Right ventricle myocardium inferior (tissue), 1 donor: Measurements from ENCODE around the gene C16orf86. TPM values are rescaled to one million over a fixed set of nuclear protein-coding genes. Genes with fewer than 3 reads are reported as not detected.

Experiments used
- ATAC-seq: fragments of 200-7000 bp; cut with Tn5 transposase; one replicate; pipeline ENCODE4 v1.9.1; 2020; ENCODE audit warnings: mild to moderate bottlenecking, moderate library complexity
- DNase-seq: peaks from one replicate; pipeline ENCODE4 v3.0.0; 2021; ENCODE audit errors: missing footprints
- intact Hi-C: fragments of 100-400 bp; cut with DNase I; formaldehyde crosslinking; loops from one replicate; pipeline ENCODE4 v1.11.0; 2022
- total RNA-seq: library from RNA; stranded (reverse); fragmentation: NEBNext Ultra II Directional; extraction: Animal tissue kit (Norgen Biotek cat#: 25700); gene quantifications from one replicate; pipeline ENCODE4 v1.2.1, GENCODE V29; 2021
- donor health status: DM: no; HTN: yes; CAD: no; lungs with severe emphysema.

Gene C16orf86
- total RNA-seq, 1 donor from 2014 or later: 3.0 TPM

DNA sequence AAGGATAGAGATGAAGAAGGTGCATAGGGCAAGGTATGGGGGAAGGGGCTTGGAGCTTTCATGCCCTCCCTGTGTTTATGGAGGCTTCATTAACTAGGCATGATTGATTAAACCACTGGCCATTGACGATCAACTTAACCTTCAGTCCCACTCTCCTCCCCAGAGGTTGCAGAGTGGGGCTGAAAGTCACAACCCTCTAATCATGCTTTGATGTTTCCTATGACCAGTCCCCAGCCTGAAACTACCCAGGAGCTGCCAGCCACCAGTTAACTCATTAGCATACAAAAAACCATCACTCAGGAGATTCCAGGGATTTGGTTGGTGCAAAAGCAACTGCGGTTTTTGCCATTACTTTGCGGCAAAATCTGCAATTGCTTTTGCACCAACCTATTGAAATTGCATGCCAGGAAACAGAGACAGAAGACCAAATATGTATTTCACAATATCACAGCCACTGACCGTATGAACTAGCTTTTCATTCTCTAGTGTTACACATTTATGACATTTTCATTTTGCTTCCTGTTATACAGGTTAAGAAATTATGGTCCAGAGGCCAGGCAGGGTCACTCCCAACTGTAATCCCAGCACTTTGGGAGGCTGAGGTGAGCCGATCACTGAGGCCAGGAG lies 47.1 kb downstream of the C16orf86 start:
- no peak for ATAC-seq
- intact Hi-C loops: no loop called here
- no peak for DNase-seq

GRCh38 chr16:67714522-67714921 lies 47.9 kb downstream of the C16orf86 start:
- intact Hi-C loops: no loop called here
- ATAC-seq: no peak

GRCh38 chr16:67716097-67716496 lies 49.5 kb downstream of the C16orf86 start:
- intact Hi-C loops: loop anchor here (5.0 kb wide), 1 partner anchor 44 kb away; no protein-coding TSS in a partner anchor
- DNase-seq: no peak
- no peak for ATAC-seq

More at GRCh38 chr16:67714522-67714921, 47.9 kb downstream of the C16orf86 start:
- DNase-seq: no peak

Other genes starting within 250 kb of the C16orf86 start
- 0.81 TPM for gene HSD11B2, start 235.7 kb upstream of the C16orf86 start, total RNA-seq
- 67.7 TPM for gene ATP6V0D1, start 185.7 kb upstream of the C16orf86 start, total RNA-seq
- gene AGRP, start 183.3 kb upstream of the C16orf86 start, total RNA-seq: not detected
- gene RIPOR1, start 138.0 kb upstream of the C16orf86 start, total RNA-seq: 68.4 TPM
- gene CTCF, start 104.3 kb upstream of the C16orf86 start, total RNA-seq: 28.2 TPM
- gene CARMIL2, start 21.7 kb upstream of the C16orf86 start, total RNA-seq: 0.30 TPM
- gene ACD, start 6.6 kb upstream of the C16orf86 start, total RNA-seq: 9.7 TPM
- 3.7 TPM for gene PARD6A, start 5.9 kb upstream of the C16orf86 start, total RNA-seq
- 9.9 TPM for gene ENKD1, start 64 bp upstream of the C16orf86 start, total RNA-seq
- gene GFOD2, start 52.5 kb downstream of the C16orf86 start, total RNA-seq: 9.0 TPM
- 11.1 TPM for gene RANBP10, start 139.7 kb downstream of the C16orf86 start, total RNA-seq
- gene TSNAXIP1, start 140.1 kb downstream of the C16orf86 start, total RNA-seq: 0.41 TPM
- gene THAP11, start 175.5 kb downstream of the C16orf86 start, total RNA-seq: 32.3 TPM
- gene NUTF2, start 180.1 kb downstream of the C16orf86 start, total RNA-seq: 86.6 TPM
- gene CENPT, start 180.9 kb downstream of the C16orf86 start, total RNA-seq: 21.3 TPM
- 35.4 TPM for gene EDC4, start 206.2 kb downstream of the C16orf86 start, total RNA-seq
- gene NRN1L, start 218.1 kb downstream of the C16orf86 start, total RNA-seq: 0.54 TPM
- 18.1 TPM for gene PSKH1, start 226.4 kb downstream of the C16orf86 start, total RNA-seq